Myometrial cell (primary cell): Measurements from ENCODE around the gene TMEM38B. TPM values are rescaled to one million over a fixed set of nuclear protein-coding genes. Genes with fewer than 3 reads are reported as not detected.

ENCODE experiments used
- total RNA-seq: library from RNA; depleted of rRNA; stranded (reverse); fragments of >200 nt; gene quantifications from 2 replicates; pipeline ENCODE4 v1.2.3, GENCODE V29; 2015

The TMEM38B gene
- 8.0 and 8.4 TPM in 2 replicates for total RNA-seq

GRCh38 chr9:105694190-105694847 lies at the start of gene TMEM38B:
TMEM38B (plus strand) TSS chr9:105694541; CDS start chr9:105694661, 120 bp downstream.

GRCh38 chr9:105662184-105663104 lies 31.9 kb upstream of the TMEM38B start, which contains the start of gene TAL2:
TAL2 (plus strand) TSS chr9:105662457; CDS start chr9:105662497, 40 bp downstream.

Other genes with a start within 250 kb of the TMEM38B start
- 1.2 and 3.2 TPM in 2 replicates for gene FSD1L, start 246.5 kb upstream of the TMEM38B start, total RNA-seq
- gene FKTN, start 136.4 kb upstream of the TMEM38B start, total RNA-seq: 17.6 and 29.2 TPM in 2 replicates
- not detected in 2 replicates for gene TAL2, start 32.1 kb upstream of the TMEM38B start, total RNA-seq